Spinal cord (tissue), 10 donors: ENCODE data around the gene TIGD1. TPM values are rescaled to one million over a fixed set of nuclear protein-coding genes. Genes with fewer than 3 reads are reported as not detected.

Experiments
- DNase-seq, 6 donors: peaks; one replicate each; pipeline versions ENCODE4 v3.0.0 to v3.0.0-alpha.2; 2013 to 2015; ENCODE audit warnings: low spot score in 6 of 6, low read depth in 4 of 6
- H3K27ac ChIP-seq: one replicate; pipeline ENCODE4 v1.5.1; 2013; ENCODE audit warnings: low read depth, low read length, control low read depth
- H3K27me3 ChIP-seq: one replicate; pipeline ENCODE4 v1.6.1; 2013; ENCODE audit warnings: low read length; ENCODE audit not compliant: control insufficient read depth, insufficient read depth
- H3K36me3 ChIP-seq: one replicate; pipeline ENCODE4 v1.6.1; 2013; ENCODE audit warnings: low read length; ENCODE audit not compliant: control insufficient read depth, insufficient read depth
- H3K4me1 ChIP-seq: one replicate; pipeline ENCODE4 v1.6.1; 2013; ENCODE audit warnings: low read length; ENCODE audit not compliant: control insufficient read depth, insufficient read depth
- H3K4me3 ChIP-seq: one replicate; pipeline ENCODE4 v1.5.1; 2013; ENCODE audit warnings: low read depth, low read length, control low read depth
- H3K9me3 ChIP-seq: one replicate; pipeline ENCODE4 v1.6.1; 2013; ENCODE audit warnings: low read length; ENCODE audit not compliant: control insufficient read depth, insufficient read depth
- WGBS: methylation state at CpG from one replicate; pipeline ENCODE4 v1.1.5; 2013; ENCODE audit warnings: missing lambda C conversion rate; ENCODE audit not compliant: insufficient coverage; 5-methylcytosine and 5-hydroxymethylcytosine counted together
- polyA plus RNA-seq, 2 donors: library from polyadenylated mRNA; unstranded; fragments of 120-200 nt; gene quantifications; one replicate each; pipeline ENCODE4 v1.2.1, GENCODE V29; 2013; ENCODE audit not compliant: insufficient read length in 2 of 2
- total RNA-seq, 2 donors: library from RNA; depleted of rRNA in 1 of 2; stranded (reverse); fragments of 120-200 nt in 1 of 2; fragments of >200 nt in 1 of 2; gene quantifications; one replicate each; pipeline versions ENCODE4 v1.2.3 to v1.2.4, GENCODE V29; 2013 to 2014
- donor health status: healthy.

Gene TIGD1
- total and polyA plus RNA-seq, 4 donors, result 5.9 to 11.1 (median 10.3) TPM

- 50% methylated on average over 2 of the region's 7 CpGs for WGBS
- H3K9me3 ChIP-seq, result peaks cover 2% of the 10 kb centered on the region
These were observed 887 bp upstream of the TIGD1 start for GRCh38 chr2:232551250-232551638.

GRCh38 chr2:232549655-232550353 is 553 bp downstream of the TIGD1 start:
- H3K9me3 ChIP-seq, result peaks cover 2% of the 10 kb centered on the region
- peak overlapping the region; percentile 93 for H3K4me3 ChIP-seq
- peaks cover 14% of the 10 kb centered on the region for H3K4me1 ChIP-seq
- H3K27ac ChIP-seq, result peak overlapping the region; percentile 90
- DNase-seq, result peak in 1 of 6 donors; percentile 59
- H3K27me3 ChIP-seq, result no peaks in the 10 kb centered on the region
- 26% methylated on average over 14 of the region's 21 CpGs for WGBS
- peaks cover 22% of the 10 kb centered on the region for H3K36me3 ChIP-seq

More at GRCh38 chr2:232551250-232551638, 887 bp upstream of the TIGD1 start:
- Histone ChIP-seq H3K4me3 (peak overlapping the region; percentile 93), H3K4me1 (peaks cover 14% of the 10 kb centered on the region), H3K27me3 (no peaks in the 10 kb centered on the region), H3K36me3 (peaks cover 13% of the 10 kb centered on the region), H3K27ac (peak overlapping the region; percentile 90)
- no peak for DNase-seq

- Histone ChIP-seq H3K9me3 (peaks cover 2% of the 10 kb centered on the region), H3K4me1 (peaks cover 14% of the 10 kb centered on the region), H3K27me3 (no peaks in the 10 kb centered on the region), H3K36me3 (peaks cover 36% of the 10 kb centered on the region), H3K27ac (no peak overlapping the region), H3K4me3 (no peak overlapping the region)
- DNase-seq, result no peak
- WGBS, result 100% methylated on average over 2 of the region's 6 CpGs
These were observed 2.4 kb downstream of the TIGD1 start for GRCh38 chr2:232547991-232548390.

GRCh38 chr2:232545511-232546375 is 4.6 kb downstream of the TIGD1 start:
- Histone ChIP-seq H3K4me1 (peaks cover 4% of the 10 kb centered on the region), H3K27ac (no peak overlapping the region), H3K4me3 (no peak overlapping the region), H3K27me3 (no peaks in the 10 kb centered on the region), H3K36me3 (peaks cover 32% of the 10 kb centered on the region), H3K9me3 (peaks cover 2% of the 10 kb centered on the region)
- no peak for DNase-seq
- 91% methylated on average over 14 of the region's 17 CpGs for WGBS

- H3K27ac ChIP-seq, result no peak overlapping the region
- H3K27me3 ChIP-seq, result no peaks in the 10 kb centered on the region
- H3K36me3 ChIP-seq, result peaks cover 32% of the 10 kb centered on the region
- no peak for DNase-seq
- peaks cover 8% of the 10 kb centered on the region for H3K4me1 ChIP-seq
- peaks cover 2% of the 10 kb centered on the region for H3K9me3 ChIP-seq
- H3K4me3 ChIP-seq, result no peak overlapping the region
- 91% methylated on average over 4 of the region's 6 CpGs for WGBS
These were observed 5.7 kb downstream of the TIGD1 start for GRCh38 chr2:232544674-232545073.

- Histone ChIP-seq H3K4me3 (no peak overlapping the region), H3K27me3 (no peaks in the 10 kb centered on the region), H3K9me3 (peaks cover under 1% of the 10 kb centered on the region), H3K4me1 (peaks cover 10% of the 10 kb centered on the region), H3K36me3 (peaks cover 32% of the 10 kb centered on the region), H3K27ac (no peak overlapping the region)
- 92% methylated on average over 18 of the region's 19 CpGs for WGBS
- DNase-seq, result no peak
These were observed 6.3 kb downstream of the TIGD1 start for GRCh38 chr2:232543928-232544631.

- peaks cover 10% of the 10 kb centered on the region for H3K4me1 ChIP-seq
- no peak overlapping the region for H3K27ac ChIP-seq
- no peaks in the 10 kb centered on the region for H3K27me3 ChIP-seq
- H3K9me3 ChIP-seq, result no peaks in the 10 kb centered on the region
- DNase-seq, result no peak
- H3K4me3 ChIP-seq, result no peak overlapping the region
- WGBS, result 94% methylated on average over 10 of the region's 14 CpGs
- H3K36me3 ChIP-seq, result peaks cover 32% of the 10 kb centered on the region
These were observed 6.9 kb downstream of the TIGD1 start for GRCh38 chr2:232543491-232543890.

GRCh38 chr2:232542715-232543467 is 7.5 kb downstream of the TIGD1 start:
- 93% methylated on average over 19 of the region's 20 CpGs for WGBS
- Histone ChIP-seq H3K9me3 (no peaks in the 10 kb centered on the region), H3K4me1 (peaks cover 10% of the 10 kb centered on the region), H3K27me3 (no peaks in the 10 kb centered on the region), H3K36me3 (peaks cover 32% of the 10 kb centered on the region), H3K27ac (no peak overlapping the region), H3K4me3 (no peak overlapping the region)
- no peak for DNase-seq
